ENCODE data around the gene CWC15. TPM values are rescaled to one million over a fixed set of nuclear protein-coding genes. Genes with fewer than 3 reads are reported as not detected.

Gene CWC15
- total RNA-seq, 2 donors from 2014 or later = 33.6 to 43.8 TPM

DNA sequence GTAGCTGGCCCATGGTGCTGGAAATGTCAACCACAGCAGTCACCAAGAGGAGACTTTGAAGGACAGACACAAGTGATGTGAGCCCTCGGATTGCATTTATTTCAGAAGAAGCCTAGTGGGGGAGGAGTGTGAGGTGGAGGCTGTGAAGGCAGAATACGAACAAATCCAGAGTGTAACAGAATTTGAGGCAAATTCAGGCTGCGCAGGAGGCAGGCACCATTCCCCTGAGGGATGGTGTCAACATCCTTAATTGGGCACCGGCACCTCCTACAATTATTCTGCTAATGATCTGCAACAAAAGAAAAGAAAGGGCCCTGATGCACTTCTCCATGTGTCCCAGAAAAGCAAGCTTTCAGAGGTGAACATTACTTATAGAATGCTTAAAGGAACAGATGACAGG lies 32.2 kb downstream of the CWC15 start:
- 80% methylated on average over 4 of the region's 4 CpGs for WGBS
- Histone ChIP-seq H3K27me3 (replicated peaks; ENCODE audit: insufficient read depth) (no peaks in the 10 kb centered on the region), H3K4me1 (replicated peaks) (no peaks in the 10 kb centered on the region), H3K36me3 (no peaks in the 10 kb centered on the region), H3K27ac (no peak overlapping the region), H3K9me3 (no peaks in the 10 kb centered on the region), H3K4me3 (no peak overlapping the region)
- DNase-seq (ENCODE audit: low spot score) = no peak
- TF ChIP-seq, protein P1, sequence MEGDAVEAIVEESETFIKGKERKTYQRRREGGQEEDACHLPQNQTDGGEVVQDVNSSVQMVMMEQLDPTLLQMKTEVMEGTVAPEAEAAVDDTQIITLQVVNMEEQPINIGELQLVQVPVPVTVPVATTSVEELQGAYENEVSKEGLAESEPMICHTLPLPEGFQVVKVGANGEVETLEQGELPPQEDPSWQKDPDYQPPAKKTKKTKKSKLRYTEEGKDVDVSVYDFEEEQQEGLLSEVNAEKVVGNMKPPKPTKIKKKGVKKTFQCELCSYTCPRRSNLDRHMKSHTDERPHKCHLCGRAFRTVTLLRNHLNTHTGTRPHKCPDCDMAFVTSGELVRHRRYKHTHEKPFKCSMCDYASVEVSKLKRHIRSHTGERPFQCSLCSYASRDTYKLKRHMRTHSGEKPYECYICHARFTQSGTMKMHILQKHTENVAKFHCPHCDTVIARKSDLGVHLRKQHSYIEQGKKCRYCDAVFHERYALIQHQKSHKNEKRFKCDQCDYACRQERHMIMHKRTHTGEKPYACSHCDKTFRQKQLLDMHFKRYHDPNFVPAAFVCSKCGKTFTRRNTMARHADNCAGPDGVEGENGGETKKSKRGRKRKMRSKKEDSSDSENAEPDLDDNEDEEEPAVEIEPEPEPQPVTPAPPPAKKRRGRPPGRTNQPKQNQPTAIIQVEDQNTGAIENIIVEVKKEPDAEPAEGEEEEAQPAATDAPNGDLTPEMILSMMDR (IDR thresholded peaks at IDR 0.05) = no peak
- no peak for TF ChIP-seq POLR2AphosphoS5 (IDR thresholded peaks at IDR 0.05)
- no peak for TF ChIP-seq POLR2A (IDR thresholded peaks at IDR 0.05)
- intact Hi-C loops (cut with DNase I) = no loop called here

DNA sequence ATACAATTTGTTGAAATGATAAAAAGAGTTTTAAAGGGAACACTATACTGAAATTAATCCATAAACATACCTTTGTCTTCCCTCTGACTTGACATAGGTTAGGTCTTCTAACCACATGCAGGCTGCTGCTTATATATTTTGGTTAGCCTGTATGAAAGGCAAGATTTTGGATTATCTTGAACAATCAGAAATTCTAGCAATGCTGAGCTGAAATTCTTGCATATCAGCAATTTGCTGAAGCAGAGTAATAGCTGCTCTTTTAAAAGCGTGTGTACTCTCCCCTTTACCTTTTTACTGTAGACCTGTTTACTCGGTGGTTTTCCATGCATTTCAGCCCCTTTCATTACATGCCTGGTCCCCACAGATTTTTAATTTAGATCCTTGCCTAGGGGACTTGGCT lies 34.0 kb downstream of the CWC15 start:
- Histone ChIP-seq H3K9me3 (no peaks in the 10 kb centered on the region), H3K4me3 (no peak overlapping the region), H3K27me3 (replicated peaks; ENCODE audit: insufficient read depth) (no peaks in the 10 kb centered on the region), H3K27ac (no peak overlapping the region), H3K36me3 (no peaks in the 10 kb centered on the region), H3K4me1 (replicated peaks) (no peaks in the 10 kb centered on the region)
- DNase-seq (ENCODE audit: low spot score) = no peak
- WGBS = 93% methylated on average over 2 of the region's 2 CpGs
- TF ChIP-seq, protein P1 (IDR thresholded peaks at IDR 0.05) = no peak
- no peak for TF ChIP-seq POLR2A (IDR thresholded peaks at IDR 0.05)
- TF ChIP-seq POLR2AphosphoS5 (IDR thresholded peaks at IDR 0.05) = no peak
- intact Hi-C loops (cut with DNase I) = no loop called here

DNA sequence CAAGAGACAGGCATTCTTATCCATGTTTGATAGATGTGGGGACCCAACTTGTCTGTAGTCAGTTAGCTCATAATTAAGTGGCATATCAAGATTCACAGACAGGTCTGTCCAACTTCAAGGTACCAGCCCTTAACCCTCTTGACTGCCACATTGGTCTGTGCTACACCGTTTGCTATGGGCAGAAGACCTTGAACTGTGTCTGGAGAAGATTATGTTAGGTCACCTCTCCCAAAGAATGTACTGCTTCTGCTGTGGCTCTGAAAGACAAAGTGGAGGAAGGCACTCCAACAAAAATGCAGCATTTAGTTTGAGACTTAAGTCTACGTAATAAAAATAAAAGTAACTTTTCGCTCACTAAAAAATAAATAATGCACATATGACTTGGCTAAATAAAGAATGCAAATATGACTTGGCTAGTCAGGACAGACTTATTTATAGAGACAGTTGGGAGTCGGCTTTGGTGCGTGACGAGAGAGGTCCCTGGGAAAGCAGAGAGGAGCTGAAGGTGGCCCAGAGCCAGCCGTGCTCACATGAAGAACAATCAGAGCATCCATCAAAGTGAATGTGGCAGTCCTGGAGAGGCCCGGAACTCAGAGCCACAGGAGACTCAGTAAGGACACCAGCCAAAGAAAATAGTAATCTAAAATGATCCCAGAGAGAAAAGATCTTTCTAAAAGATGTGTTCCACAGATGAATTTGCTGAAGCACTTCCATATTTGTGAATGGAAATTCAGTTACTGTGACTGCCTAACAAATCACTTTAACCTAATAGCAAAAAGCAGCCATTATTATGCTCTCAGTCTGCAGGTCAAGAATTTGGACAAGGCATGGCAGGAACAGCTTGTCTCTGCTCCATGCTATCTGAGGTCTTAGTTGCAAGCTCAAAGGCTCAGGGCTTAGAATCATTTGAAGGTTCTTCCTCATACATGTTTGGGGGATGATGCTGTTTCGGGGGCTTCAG lies 35.0 kb downstream of the CWC15 start:
- TF ChIP-seq, protein P1 (IDR thresholded peaks at IDR 0.05) = no peak
- TF ChIP-seq POLR2A (IDR thresholded peaks at IDR 0.05) = no peak
- TF ChIP-seq POLR2AphosphoS5 (IDR thresholded peaks at IDR 0.05) = peak; percentile 64
- DNase-seq (ENCODE audit: low spot score) = peak; percentile 36
- intact Hi-C loops (cut with DNase I) = no loop called here
- H3K27me3 ChIP-seq (replicated peaks; ENCODE audit: insufficient read depth) = no peaks in the 10 kb centered on the region
- WGBS = 28% methylated on average over 9 of the region's 9 CpGs
- no peaks in the 10 kb centered on the region for H3K4me1 ChIP-seq (replicated peaks)
- no peaks in the 10 kb centered on the region for H3K36me3 ChIP-seq
- no peaks in the 10 kb centered on the region for H3K9me3 ChIP-seq
- no peak overlapping the region for H3K4me3 ChIP-seq
- H3K27ac ChIP-seq = peak overlapping the region in 1 of 2 donors; percentile 42

DNA sequence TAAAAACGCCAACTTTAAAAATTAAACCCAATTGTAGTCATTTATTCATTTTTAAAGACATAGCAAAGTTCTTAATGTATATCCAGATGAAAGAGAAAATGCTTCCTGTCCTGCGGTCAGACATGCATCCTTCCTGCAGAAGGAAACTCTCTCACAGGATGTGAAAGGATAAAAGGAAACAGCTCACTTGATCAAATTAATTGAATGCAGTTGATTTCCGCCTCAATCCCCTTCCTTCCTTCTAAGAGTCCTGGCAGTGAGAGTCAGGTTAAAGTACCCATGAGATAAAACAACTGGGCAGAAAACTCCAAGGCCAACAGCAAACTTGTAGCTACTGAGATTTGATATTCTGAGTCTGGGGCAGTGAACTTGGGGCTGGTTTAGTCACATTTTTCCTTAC lies 38.5 kb downstream of the CWC15 start:
- H3K27me3 ChIP-seq (replicated peaks; ENCODE audit: insufficient read depth) = no peaks in the 10 kb centered on the region
- intact Hi-C loops (cut with DNase I) = no loop called here
- no peak for DNase-seq (ENCODE audit: low spot score)
- no peak overlapping the region for H3K27ac ChIP-seq
- no peaks in the 10 kb centered on the region for H3K9me3 ChIP-seq
- H3K4me3 ChIP-seq = no peak overlapping the region
- H3K36me3 ChIP-seq = no peaks in the 10 kb centered on the region
- WGBS = 89% methylated on average over 3 of the region's 3 CpGs
- TF ChIP-seq POLR2AphosphoS5 (IDR thresholded peaks at IDR 0.05) (no peak), POLR2A (IDR thresholded peaks at IDR 0.05) (no peak)
- TF ChIP-seq, protein P1 (IDR thresholded peaks at IDR 0.05) = no peak
- no peaks in the 10 kb centered on the region for H3K4me1 ChIP-seq (replicated peaks)

DNA sequence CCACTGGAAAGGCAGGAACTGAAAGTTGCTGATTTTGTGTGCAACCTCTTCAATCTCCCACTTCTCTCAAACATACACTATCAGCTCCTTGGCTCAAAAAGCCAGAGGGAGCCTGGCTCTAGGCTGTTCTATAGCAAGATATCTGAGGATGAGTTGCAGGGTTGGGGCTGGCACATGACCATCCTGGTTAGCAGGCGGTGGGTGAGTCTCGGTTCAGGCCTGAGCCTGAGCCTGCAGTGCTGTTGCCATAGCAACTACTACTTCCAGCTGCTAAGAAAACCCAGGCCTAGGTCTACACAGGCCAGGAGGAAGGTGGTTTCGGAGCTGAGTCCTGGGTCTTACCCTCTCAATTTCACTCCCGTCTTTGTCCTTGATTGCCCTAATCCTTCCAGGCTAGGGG lies 39.0 kb downstream of the CWC15 start:
- TF ChIP-seq POLR2AphosphoS5 (IDR thresholded peaks at IDR 0.05) (no peak), POLR2A (IDR thresholded peaks at IDR 0.05) (no peak)
- TF ChIP-seq, protein P1 (IDR thresholded peaks at IDR 0.05) = no peak
- WGBS = 74% methylated on average over 4 of the region's 4 CpGs
- H3K27ac ChIP-seq = peak overlapping the region in 1 of 2 donors; percentile 12

More for the DNA sequence above, 39.0 kb downstream of the CWC15 start:
- no peak overlapping the region for H3K4me3 ChIP-seq
- H3K4me1 ChIP-seq (replicated peaks) = no peaks in the 10 kb centered on the region
- H3K36me3 ChIP-seq = no peaks in the 10 kb centered on the region
- H3K27me3 ChIP-seq (replicated peaks; ENCODE audit: insufficient read depth) = no peaks in the 10 kb centered on the region
- no peaks in the 10 kb centered on the region for H3K9me3 ChIP-seq
- no peak for DNase-seq (ENCODE audit: low spot score)
- intact Hi-C loops (cut with DNase I) = no loop called here
